GM12878 (cell line): ENCODE data around the gene TRPM5. TPM values are rescaled to one million over a fixed set of nuclear protein-coding genes. Genes with fewer than 3 reads are reported as not detected.

Experiments
- ATAC-seq: fragments of 200-7000 bp; cut with Tn5 transposase; 3 replicates; pipeline ENCODE4 v1.9.1; 2020; ENCODE audit warnings: mild to moderate bottlenecking, moderate library complexity
- BruUV-seq: library from RNA; stranded (reverse); fragments of 400-500 nt; replicated peaks from 2 replicates; lab custom pipeline; 2021; lab: Mats Ljungman, UMichigan
- CTCF ChIA-PET: fragments of 300-600 bp; sonication (Branson Sonifier 250); formaldehyde crosslinking; extraction: SDS; loops from one replicate; lab custom pipeline; 2021; ENCODE audit warnings: inconsistent platforms; lab: Yijun Ruan, JAX
- POLR2A ChIA-PET: fragments of 350-600 bp; formaldehyde crosslinking; extraction: SDS; loops from one replicate; lab custom pipeline; 2021; ENCODE audit warnings: inconsistent platforms; lab: Charles Lee
- RAD21 ChIA-PET: fragments of 300-600 bp; sonication (Branson Sonifier 250); formaldehyde crosslinking; loops from one replicate; lab custom pipeline; 2023; ENCODE audit warnings: antibody characterized with exemption; ENCODE audit not compliant: unreplicated experiment; lab: Charles Lee
- SMC1A ChIA-PET: fragments of 300-600 bp; sonication (Branson Sonifier 250); formaldehyde crosslinking; loops from one replicate; lab custom pipeline; 2023; ENCODE audit not compliant: unreplicated experiment, uncharacterized antibody; lab: Charles Lee
- DNase-seq: peaks from one replicate; pipeline ENCODE4 v3.0.0-alpha.2; 2011; ENCODE audit warnings: low read depth, low spot score
- FAIRE-seq: peaks from 3 replicates; lab custom pipeline; 2011; peaks lifted over from hg19 to GRCh38; lab: Jason Lieb, UNC
- H2AFZ ChIP-seq: 2 replicates; pipeline ENCODE4 v1.6.0; 2011; ENCODE audit warnings: low read depth, low read length, control low read depth; ENCODE audit not compliant: control insufficient read depth
- H3K27ac ChIP-seq: 2 replicates; pipeline ENCODE4 v1.5.1; 2011; ENCODE audit warnings: control low read depth; ENCODE audit not compliant: control insufficient read depth, insufficient read depth
- H3K27me3 ChIP-seq, 2 experiments: replicated peaks in 1 of 2; 2 replicates each; pipeline versions ENCODE4 v1.6.0 to v1.6.1; 2011; ENCODE audit warnings: low read length in 1 of 2; ENCODE audit not compliant: control insufficient read depth in 2 of 2, insufficient read depth in 2 of 2
- H3K36me3 ChIP-seq, 2 experiments: 2 replicates each; pipeline ENCODE4 v1.5.1; 2011; ENCODE audit warnings: low read length in 1 of 2; ENCODE audit not compliant: control insufficient read depth in 2 of 2, insufficient read depth in 2 of 2
- H3K4me1 ChIP-seq: 2 replicates; pipeline ENCODE4 v1.6.1; 2011; ENCODE audit warnings: mild to moderate bottlenecking, low read length, moderate library complexity, mixed read lengths; ENCODE audit not compliant: control insufficient read depth, insufficient read depth
- H3K4me2 ChIP-seq: 2 replicates; pipeline ENCODE4 v1.6.0; 2011; ENCODE audit warnings: control low read depth; ENCODE audit not compliant: control insufficient read depth, insufficient read depth
- H3K4me3 ChIP-seq: fragments of 200-600 bp; sonication (generic); 2 replicates; pipeline ENCODE4 v1.5.1; 2016
- H3K79me2 ChIP-seq: 2 replicates; pipeline ENCODE4 v1.6.0; 2011; ENCODE audit warnings: low read length; ENCODE audit not compliant: control insufficient read depth, insufficient read depth
- H3K9ac ChIP-seq: 2 replicates; pipeline ENCODE4 v1.8.0; 2011; ENCODE audit warnings: low read length, control low read depth, mixed read lengths; ENCODE audit not compliant: control insufficient read depth, insufficient read depth
- H3K9me3 ChIP-seq: replicated peaks from 3 replicates; pipeline ENCODE4 v1.5.1; 2011; ENCODE audit warnings: mild to moderate bottlenecking, low read length; ENCODE audit not compliant: control insufficient read depth, insufficient read depth
- H4K20me1 ChIP-seq: 2 replicates; pipeline ENCODE4 v1.6.0; 2011; ENCODE audit not compliant: control insufficient read depth, insufficient read depth
- CHD1 ChIP-seq: IDR thresholded peaks from 2 replicates; pipeline ENCODE4 v1.6.1; 2012; ENCODE audit warnings: low read depth, low read length, improper control_type of control experiment
- DPF2 ChIP-seq: fragments of 450-650 bp; IDR thresholded peaks from 2 replicates; pipeline ENCODE4 v1.6.1; 2017; ENCODE audit warnings: mild to moderate bottlenecking
- FOXM1 ChIP-seq: IDR thresholded peaks from 2 replicates; pipeline ENCODE4 v1.6.1; 2012; ENCODE audit warnings: low read depth, mild to moderate bottlenecking, inconsistent platforms, low read length, moderate library complexity
- IKZF1 ChIP-seq: fragments of 450-650 bp; conservative IDR thresholded peaks from 2 replicates; pipeline ENCODE4 v1.6.1; 2017; ENCODE audit warnings: antibody characterized with exemption, mild to moderate bottlenecking
- PAX8 ChIP-seq: fragments of 450-650 bp; IDR thresholded peaks from 2 replicates; pipeline ENCODE4 v1.6.1; 2017; ENCODE audit warnings: mild to moderate bottlenecking, moderate library complexity
- PML ChIP-seq: IDR thresholded peaks from 2 replicates; pipeline ENCODE4 v1.6.1; 2012; ENCODE audit warnings: low read length, inconsistent platforms
- POLR2AphosphoS5 ChIP-seq: IDR thresholded peaks from 2 replicates; pipeline ENCODE4 v1.6.1; 2011; ENCODE audit warnings: mild to moderate bottlenecking, low read length, inconsistent platforms
- RBBP5 ChIP-seq: fragments of 200-600 bp; sonication (generic); conservative IDR thresholded peaks from 2 replicates; pipeline ENCODE4 v1.6.1; 2016
- ZNF217 ChIP-seq: fragments of 450-650 bp; IDR thresholded peaks from 2 replicates; pipeline ENCODE4 v1.6.1; 2017; ENCODE audit warnings: antibody characterized with exemption, mild to moderate bottlenecking
- WGBS: methylation state at CpG from one replicate; pipeline ENCODE4 v1.1.6; 2016; ENCODE audit warnings: low lambda C conversion rate; ENCODE audit not compliant: insufficient replicate concordance, insufficient coverage; ENCODE audit errors: missing lambda C conversion rate; 5-methylcytosine and 5-hydroxymethylcytosine counted together
- in situ Hi-C: fragments of 300-500 bp; cut with MboI; formaldehyde crosslinking; loops from 9 replicates; pipeline ENCODE4 v1.14.3; 2018; ENCODE audit warnings: mixed read lengths
- intact Hi-C: fragments of 100-400 bp; cut with micrococcal nuclease; formaldehyde crosslinking; loops from one replicate; pipeline ENCODE4 v1.14.2; 2022; ENCODE audit not compliant: unreplicated experiment
- polyA plus RNA-seq, 11 experiments: library from polyadenylated mRNA; depleted of rRNA in 4 of 11; unstranded in 6 of 11; stranded (reverse) in 5 of 11; fragments of >200 nt; fragmentation: Nextera tagmentation in 4 of 11; fragmentation: Illumina TruSeq in 1 of 11; extraction: Ambion mirVana in 4 of 11; extraction: Trizol in 1 of 11; gene quantifications; 1 replicate in 1 of 11; 2 replicates in 10 of 11; pipeline versions ENCODE4 v1.2.1 to v1.2.3, GENCODE V29; 2011 to 2016; ENCODE audit warnings: inconsistent platforms in 2 of 11, missing spikeins in 2 of 11, low read depth in 1 of 11
- total RNA-seq, 4 experiments: library from RNA; depleted of rRNA in 3 of 4; stranded (reverse); fragments of >200 nt in 3 of 4; fragmentation: Illumina TruSeq in 1 of 4; extraction: Trizol in 1 of 4; gene quantifications; 2 replicates each; pipeline versions ENCODE4 v1.2.1 to v1.2.3, GENCODE V29; 2013 to 2021
- TF ChIP-seq, protein P1 (sequence below): fragments of 450-650 bp; IDR thresholded peaks from 2 replicates; pipeline ENCODE4 v1.6.1; 2017; ENCODE audit warnings: mild to moderate bottlenecking, low read depth, inconsistent platforms; ENCODE audit not compliant: poor library complexity, severe bottlenecking
- TF ChIP-seq, protein P2 (sequence below): fragments of 450-650 bp; conservative IDR thresholded peaks from 2 replicates; pipeline ENCODE4 v1.6.1; 2017; ENCODE audit warnings: mild to moderate bottlenecking, moderate library complexity

TRPM5 gene
- total and polyA plus RNA-seq, 10 of the 15 experiments (the other 5 are each of a cell fraction or from before 2014, with no cell fraction given), result not detected

DNA sequence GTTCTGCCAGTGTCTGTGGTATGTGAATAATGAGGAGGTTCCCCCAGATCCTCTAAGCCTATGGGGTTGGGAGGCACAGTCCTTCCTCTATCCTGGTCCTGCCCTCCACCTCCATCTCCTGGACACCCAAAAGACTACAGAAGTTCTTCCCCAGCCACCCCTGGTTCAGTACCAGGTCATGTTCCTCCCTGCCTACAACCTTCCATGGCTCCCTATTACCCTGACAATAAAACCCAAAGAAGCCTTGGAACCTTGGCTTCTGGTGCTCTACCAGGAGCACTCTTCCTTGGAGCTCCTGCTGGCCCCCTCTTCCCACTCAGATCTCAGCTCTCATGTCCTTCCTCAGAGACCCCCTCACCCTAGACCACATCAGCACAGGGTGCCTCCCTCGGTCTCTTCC lies 12.9 kb downstream of the TRPM5 start:
- no peak overlapping the region for H3K9ac ChIP-seq
- no peaks in the 10 kb centered on the region for H3K36me3 ChIP-seq
- intact Hi-C loops, result no loop called here
- FAIRE-seq (no peak), ATAC-seq (no peak), DNase-seq (no peak)
- in situ Hi-C loops, result no loop called here
- POLR2A ChIA-PET, result no interaction called here
- H3K27me3 ChIP-seq, result no peaks in the 10 kb centered on the region
- no peaks in the 10 kb centered on the region for H3K79me2 ChIP-seq
- CTCF ChIA-PET, result interaction anchor here (1.5 kb wide), 2 partner anchors 11 to 100 kb away, joined by 3 to 5 read pairs; no protein-coding TSS in a partner anchor
- SMC1A ChIA-PET, result no interaction called here
- no peaks in the 10 kb centered on the region for H4K20me1 ChIP-seq
- no peak overlapping the region for H3K4me2 ChIP-seq
- no peak overlapping the region for H2AFZ ChIP-seq
- no TSS peak for BruUV-seq
- H3K4me1 ChIP-seq, result no peaks in the 10 kb centered on the region
- TF ChIP-seq PML, result no peak
- no peak for TF ChIP-seq ZNF217
- TF ChIP-seq, protein P1, sequence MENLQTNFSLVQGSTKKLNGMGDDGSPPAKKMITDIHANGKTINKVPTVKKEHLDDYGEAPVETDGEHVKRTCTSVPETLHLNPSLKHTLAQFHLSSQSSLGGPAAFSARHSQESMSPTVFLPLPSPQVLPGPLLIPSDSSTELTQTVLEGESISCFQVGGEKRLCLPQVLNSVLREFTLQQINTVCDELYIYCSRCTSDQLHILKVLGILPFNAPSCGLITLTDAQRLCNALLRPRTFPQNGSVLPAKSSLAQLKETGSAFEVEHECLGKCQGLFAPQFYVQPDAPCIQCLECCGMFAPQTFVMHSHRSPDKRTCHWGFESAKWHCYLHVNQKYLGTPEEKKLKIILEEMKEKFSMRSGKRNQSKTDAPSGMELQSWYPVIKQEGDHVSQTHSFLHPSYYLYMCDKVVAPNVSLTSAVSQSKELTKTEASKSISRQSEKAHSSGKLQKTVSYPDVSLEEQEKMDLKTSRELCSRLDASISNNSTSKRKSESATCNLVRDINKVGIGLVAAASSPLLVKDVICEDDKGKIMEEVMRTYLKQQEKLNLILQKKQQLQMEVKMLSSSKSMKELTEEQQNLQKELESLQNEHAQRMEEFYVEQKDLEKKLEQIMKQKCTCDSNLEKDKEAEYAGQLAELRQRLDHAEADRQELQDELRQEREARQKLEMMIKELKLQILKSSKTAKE, result no peak
- no peak for TF ChIP-seq POLR2AphosphoS5
- TF ChIP-seq FOXM1, result no peak
- TF ChIP-seq DPF2, result no peak
- TF ChIP-seq RBBP5, result no peak
- no peak for TF ChIP-seq PAX8
- TF ChIP-seq, protein P2, sequence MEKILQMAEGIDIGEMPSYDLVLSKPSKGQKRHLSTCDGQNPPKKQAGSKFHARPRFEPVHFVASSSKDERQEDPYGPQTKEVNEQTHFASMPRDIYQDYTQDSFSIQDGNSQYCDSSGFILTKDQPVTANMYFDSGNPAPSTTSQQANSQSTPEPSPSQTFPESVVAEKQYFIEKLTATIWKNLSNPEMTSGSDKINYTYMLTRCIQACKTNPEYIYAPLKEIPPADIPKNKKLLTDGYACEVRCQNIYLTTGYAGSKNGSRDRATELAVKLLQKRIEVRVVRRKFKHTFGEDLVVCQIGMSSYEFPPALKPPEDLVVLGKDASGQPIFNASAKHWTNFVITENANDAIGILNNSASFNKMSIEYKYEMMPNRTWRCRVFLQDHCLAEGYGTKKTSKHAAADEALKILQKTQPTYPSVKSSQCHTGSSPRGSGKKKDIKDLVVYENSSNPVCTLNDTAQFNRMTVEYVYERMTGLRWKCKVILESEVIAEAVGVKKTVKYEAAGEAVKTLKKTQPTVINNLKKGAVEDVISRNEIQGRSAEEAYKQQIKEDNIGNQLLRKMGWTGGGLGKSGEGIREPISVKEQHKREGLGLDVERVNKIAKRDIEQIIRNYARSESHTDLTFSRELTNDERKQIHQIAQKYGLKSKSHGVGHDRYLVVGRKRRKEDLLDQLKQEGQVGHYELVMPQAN, result no peak
- no peak for TF ChIP-seq CHD1
- TF ChIP-seq IKZF1, result no peak
- 43% methylated on average over 1 of the region's 1 CpG for WGBS
- RAD21 ChIA-PET, result no interaction called here
- H3K27ac ChIP-seq, result no peak overlapping the region
- no peak overlapping the region for H3K4me3 ChIP-seq
- no peaks in the 10 kb centered on the region; the same call in 2 of the 3 replicates for H3K9me3 ChIP-seq
